Activated T-helper 1 cell treated with anti-CD3 and anti-CD28 coated beads, Interleukin-12 subunit alpha, Interleukin-12 subunit beta, Interleukin-2, Interleukin-4 antibody, amounts not matched to agents 30 ng/mL and 10 ng/mL and 1 ng/mL, durations not matched to agents 14 hours and 24 hours and 36 hours (primary cell): ENCODE measurements around the gene KIF5C. TPM values are rescaled to one million over a fixed set of nuclear protein-coding genes. Genes with fewer than 3 reads are reported as not detected.

Experiments
- DNase-seq: peaks from one replicate; pipeline ENCODE4 v3.0.0; 2021; ENCODE audit warnings: low spot score
- H3K27ac Mint-ChIP-seq: one replicate; pipeline ENCODE4 v1.8.0; 2021; ENCODE audit warnings: mild to moderate bottlenecking, mixed read lengths
- H3K27me3 Mint-ChIP-seq: one replicate; pipeline ENCODE4 v1.8.0; 2022; ENCODE audit warnings: mild to moderate bottlenecking, moderate library complexity, mixed read lengths; ENCODE audit not compliant: insufficient read depth
- H3K36me3 Mint-ChIP-seq: one replicate; pipeline ENCODE4 v1.8.0; 2021; ENCODE audit warnings: low read depth, mixed read lengths
- H3K4me1 Mint-ChIP-seq: one replicate; pipeline ENCODE4 v1.8.0; 2021; ENCODE audit warnings: low read depth, mixed read lengths
- H3K4me3 Mint-ChIP-seq: one replicate; pipeline ENCODE4 v1.8.0; 2021; ENCODE audit warnings: mild to moderate bottlenecking, moderate library complexity, mixed read lengths
- H3K9me3 Mint-ChIP-seq: one replicate; pipeline ENCODE4 v1.8.0; 2021; ENCODE audit warnings: mixed read lengths
- intact Hi-C: fragments of 100-400 bp; cut with micrococcal nuclease; formaldehyde crosslinking; loops from one replicate; pipeline ENCODE4 v1.15.1; 2024
- total RNA-seq: library from RNA; stranded (reverse); gene quantifications from 2 replicates; pipeline ENCODE4 v1.2.3, GENCODE V29; 2022

KIF5C gene
- total RNA-seq, 1 donor from 2014 or later, result 17.9 TPM

DNA sequence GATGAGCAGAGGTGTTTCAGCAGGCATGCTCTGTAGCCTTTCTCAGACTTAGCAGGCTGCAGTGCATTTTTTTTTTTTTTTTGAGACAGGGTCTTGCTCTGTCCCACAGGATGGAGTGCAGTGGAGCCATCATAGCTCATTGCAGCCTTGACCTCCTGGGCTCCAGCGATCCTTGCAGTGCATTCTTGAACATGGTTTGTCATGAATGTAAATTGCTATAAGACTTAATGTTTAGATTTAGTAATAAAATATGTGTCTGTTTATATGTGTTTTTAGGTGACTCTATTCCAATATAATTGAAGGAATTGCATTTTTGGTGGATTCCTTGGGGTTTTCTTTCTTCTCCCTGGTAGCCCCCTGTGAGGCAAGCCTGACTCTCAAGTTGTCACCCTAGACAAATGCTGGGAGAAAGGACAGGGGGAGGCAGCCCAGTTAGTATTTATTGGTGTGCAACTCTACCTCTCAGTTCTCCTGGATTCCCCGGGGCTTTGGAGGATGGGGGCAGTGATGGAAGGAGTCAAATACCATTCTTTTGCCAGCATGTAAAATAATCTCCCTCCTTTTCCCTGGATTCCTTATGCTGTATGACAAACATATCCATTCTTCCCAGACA lies 186.2 kb downstream of the KIF5C start:
- H3K4me3 Mint-ChIP-seq, result no peak overlapping the region
- no peaks in the 10 kb centered on the region for H3K9me3 Mint-ChIP-seq
- intact Hi-C loops, result no loop called here
- no peak overlapping the region for H3K27ac Mint-ChIP-seq
- H3K36me3 Mint-ChIP-seq, result no peaks in the 10 kb centered on the region
- no peaks in the 10 kb centered on the region for H3K4me1 Mint-ChIP-seq
- DNase-seq, result no peak
- peaks cover 9% of the 10 kb centered on the region for H3K27me3 Mint-ChIP-seq

GRCh38 chr2:149062531-149062930 lies 187.5 kb downstream of the KIF5C start:
- Mint-ChIP-seq H3K27me3 (peaks cover 8% of the 10 kb centered on the region), H3K36me3 (no peaks in the 10 kb centered on the region), H3K4me1 (no peaks in the 10 kb centered on the region), H3K9me3 (no peaks in the 10 kb centered on the region), H3K27ac (no peak overlapping the region), H3K4me3 (no peak overlapping the region)
- DNase-seq, result no peak
- intact Hi-C loops, result no loop called here

GRCh38 chr2:149063177-149063576 lies 188.2 kb downstream of the KIF5C start:
- no peaks in the 10 kb centered on the region for H3K36me3 Mint-ChIP-seq
- no peaks in the 10 kb centered on the region for H3K4me1 Mint-ChIP-seq
- intact Hi-C loops, result no loop called here
- no peak overlapping the region for H3K27ac Mint-ChIP-seq
- peaks cover 5% of the 10 kb centered on the region for H3K27me3 Mint-ChIP-seq
- DNase-seq, result no peak
- no peak overlapping the region for H3K4me3 Mint-ChIP-seq
- no peaks in the 10 kb centered on the region for H3K9me3 Mint-ChIP-seq

GRCh38 chr2:149064365-149064841 lies 189.4 kb downstream of the KIF5C start:
- no peaks in the 10 kb centered on the region for H3K36me3 Mint-ChIP-seq
- no peak overlapping the region for H3K4me3 Mint-ChIP-seq
- intact Hi-C loops, result no loop called here
- H3K4me1 Mint-ChIP-seq, result peaks cover 9% of the 10 kb centered on the region
- no peak overlapping the region for H3K27ac Mint-ChIP-seq
- H3K27me3 Mint-ChIP-seq, result peaks cover 5% of the 10 kb centered on the region
- H3K9me3 Mint-ChIP-seq, result no peaks in the 10 kb centered on the region
- no peak for DNase-seq

DNA sequence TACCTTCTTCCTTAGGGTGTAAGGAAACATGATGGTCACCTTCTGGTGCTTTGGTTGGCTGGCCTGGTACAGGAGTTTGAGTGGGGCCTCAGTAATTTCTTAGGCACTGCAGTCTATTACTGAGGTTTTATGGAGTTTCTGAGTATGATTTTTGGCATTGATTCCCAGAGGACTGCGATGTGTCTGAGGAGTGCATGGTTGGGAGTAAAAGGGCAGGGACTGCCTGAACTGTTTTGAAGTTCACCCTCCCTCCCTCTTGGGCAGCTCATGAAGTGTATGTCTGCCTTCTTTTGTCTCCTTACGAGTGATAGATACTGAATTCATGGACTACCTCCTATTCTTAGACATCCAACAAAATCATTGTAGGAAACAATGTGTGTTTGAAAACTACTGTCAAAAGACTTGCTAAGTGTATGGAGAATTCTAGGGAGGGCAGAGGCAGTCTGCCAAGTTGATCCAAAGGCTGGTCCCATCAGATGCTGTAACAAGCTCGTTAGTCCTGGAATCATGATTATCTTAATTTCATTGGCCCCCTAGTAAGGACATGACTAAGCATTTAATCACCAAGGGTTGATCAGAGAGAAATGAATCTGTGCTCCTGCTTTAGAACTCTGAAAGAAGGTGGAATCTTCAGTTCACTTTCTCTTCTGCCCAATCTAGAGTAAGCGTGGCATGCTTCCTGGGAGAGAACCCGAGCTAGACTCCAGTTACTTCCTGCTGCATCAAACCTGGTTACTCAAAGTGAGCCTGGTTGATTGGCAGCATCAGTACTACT lies 190.0 kb downstream of the KIF5C start:
- Mint-ChIP-seq H3K27ac (no peak overlapping the region), H3K9me3 (no peaks in the 10 kb centered on the region), H3K4me1 (peaks cover 15% of the 10 kb centered on the region), H3K4me3 (no peak overlapping the region), H3K36me3 (no peaks in the 10 kb centered on the region), H3K27me3 (peaks cover 5% of the 10 kb centered on the region)
- intact Hi-C loops, result no loop called here
- DNase-seq, result no peak

- intact Hi-C loops, result no loop called here
- peak overlapping the region; percentile 61 for H3K27ac Mint-ChIP-seq
- peak overlapping the region; percentile 1 for H3K4me3 Mint-ChIP-seq
- H3K27me3 Mint-ChIP-seq, result peaks cover 10% of the 10 kb centered on the region
- DNase-seq, result no peak
- H3K9me3 Mint-ChIP-seq, result no peaks in the 10 kb centered on the region
- no peaks in the 10 kb centered on the region for H3K36me3 Mint-ChIP-seq
- H3K4me1 Mint-ChIP-seq, result peaks cover 19% of the 10 kb centered on the region
Observed at GRCh38 chr2:149068225-149068995, 193.4 kb downstream of the KIF5C start.

DNA sequence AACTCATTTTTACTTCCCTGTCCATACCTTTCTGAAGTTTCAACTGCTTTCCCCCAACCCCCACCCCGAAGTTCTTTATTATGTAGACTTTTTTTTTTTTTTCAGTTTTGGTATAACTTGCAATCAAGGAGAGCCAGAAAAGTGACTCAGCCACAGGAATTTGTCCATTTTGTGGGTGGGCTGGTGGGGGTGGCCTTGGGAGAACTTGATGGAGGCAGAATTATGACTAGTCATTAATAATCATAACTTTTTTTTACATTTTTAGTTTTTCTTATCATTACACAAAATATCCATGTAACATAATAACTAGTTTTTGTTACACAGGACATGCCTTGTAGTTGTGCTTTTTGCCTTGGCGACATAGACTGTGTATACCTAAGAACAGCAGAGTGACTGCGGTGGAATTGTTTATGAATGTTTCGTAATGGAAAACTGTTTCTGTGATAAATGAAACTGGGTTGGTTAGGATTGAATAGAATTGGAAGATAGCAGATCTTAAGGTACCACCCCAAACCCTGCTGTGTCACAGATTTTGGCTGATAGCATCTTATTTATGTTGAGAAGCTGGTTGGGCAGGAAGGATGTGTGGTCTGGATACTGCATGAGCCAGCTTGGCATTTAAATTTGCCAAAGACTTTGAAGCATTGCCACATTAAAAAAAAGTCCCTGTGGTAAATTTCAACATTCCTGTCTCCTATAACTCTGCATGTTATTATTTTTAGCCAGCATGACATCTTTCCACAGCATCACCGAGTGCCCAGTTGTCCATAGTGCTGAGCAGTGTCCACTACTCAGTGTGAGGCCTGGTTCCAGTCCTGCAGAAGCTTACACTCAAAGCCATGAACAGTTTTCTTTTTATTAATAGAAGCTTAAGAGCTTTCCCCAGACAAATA lies 194.2 kb downstream of the KIF5C start:
- peaks cover 19% of the 10 kb centered on the region for H3K4me1 Mint-ChIP-seq
- DNase-seq, result no peak
- peak overlapping the region; percentile 1 for H3K4me3 Mint-ChIP-seq
- intact Hi-C loops, result loop anchor here (1.0 kb wide), 4 partner anchors 69 to 468 kb away; no protein-coding TSS in a partner anchor
- H3K9me3 Mint-ChIP-seq, result no peaks in the 10 kb centered on the region
- H3K27ac Mint-ChIP-seq, result peak overlapping the region; percentile 74
- peaks cover 14% of the 10 kb centered on the region for H3K27me3 Mint-ChIP-seq
- no peaks in the 10 kb centered on the region for H3K36me3 Mint-ChIP-seq

GRCh38 chr2:149070681-149071320 lies 195.8 kb downstream of the KIF5C start:
- Mint-ChIP-seq H3K27me3 (peaks cover 18% of the 10 kb centered on the region), H3K4me1 (peaks cover 19% of the 10 kb centered on the region), H3K36me3 (no peaks in the 10 kb centered on the region), H3K4me3 (no peak overlapping the region), H3K9me3 (no peaks in the 10 kb centered on the region), H3K27ac (peak overlapping the region; percentile 19)
- no peak for DNase-seq
- intact Hi-C loops, result no loop called here

GRCh38 chr2:149075105-149075504 lies 200.1 kb downstream of the KIF5C start:
- peaks cover 4% of the 10 kb centered on the region for H3K4me1 Mint-ChIP-seq
- peaks cover 25% of the 10 kb centered on the region for H3K27me3 Mint-ChIP-seq
- no peak overlapping the region for H3K27ac Mint-ChIP-seq
- H3K4me3 Mint-ChIP-seq, result no peak overlapping the region
- no peaks in the 10 kb centered on the region for H3K9me3 Mint-ChIP-seq
- H3K36me3 Mint-ChIP-seq, result no peaks in the 10 kb centered on the region
- DNase-seq, result no peak
- intact Hi-C loops, result no loop called here

GRCh38 chr2:149075853-149076252 lies 200.8 kb downstream of the KIF5C start:
- Mint-ChIP-seq H3K9me3 (no peaks in the 10 kb centered on the region), H3K36me3 (no peaks in the 10 kb centered on the region), H3K4me3 (no peak overlapping the region), H3K4me1 (no peaks in the 10 kb centered on the region), H3K27me3 (peaks cover 22% of the 10 kb centered on the region), H3K27ac (no peak overlapping the region)
- intact Hi-C loops, result no loop called here
- no peak for DNase-seq
